Testis (tissue), 2 donors: ENCODE measurements around the gene LUZP2.

ENCODE experiments used
- POLR2A ChIP-seq: fragments of 450-650 bp; IDR thresholded peaks from one replicate; pipeline ENCODE4 v1.6.1; 2017; ENCODE audit warnings: antibody characterized with exemption, mild to moderate bottlenecking, moderate library complexity
- TF ChIP-seq, protein P1 (sequence below), 3 experiments: fragments of 450-650 bp in 2 of 3; fragments of 200-600 bp in 1 of 3; sonication (generic) in 1 of 3; IDR thresholded peaks; one replicate each; pipeline ENCODE4 v1.5.1; 2016 to 2019; ENCODE audit warnings: antibody characterized with exemption in 3 of 3, mild to moderate bottlenecking in 2 of 3, moderate library complexity in 1 of 3

DNA sequence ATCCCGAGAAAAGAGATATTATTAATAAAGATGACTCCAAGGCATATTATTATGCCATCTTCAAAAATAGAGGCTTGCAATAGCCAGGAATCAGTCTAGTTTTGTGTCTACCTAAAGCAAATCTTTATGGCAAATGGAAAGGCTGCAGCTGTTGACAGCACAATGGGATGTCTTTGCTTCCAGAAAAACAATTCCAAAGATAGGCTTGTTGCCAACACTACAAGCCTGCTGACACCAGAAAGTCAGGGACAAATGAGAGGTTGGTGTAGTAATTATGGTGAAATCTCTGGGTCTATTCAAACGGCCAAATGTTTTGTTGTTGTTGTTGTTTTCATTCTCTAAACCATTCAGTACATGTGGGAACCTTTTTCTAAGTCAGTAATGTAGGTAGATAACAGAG, 101.8 kb downstream of the LUZP2 start:
- TF ChIP-seq, protein P1, sequence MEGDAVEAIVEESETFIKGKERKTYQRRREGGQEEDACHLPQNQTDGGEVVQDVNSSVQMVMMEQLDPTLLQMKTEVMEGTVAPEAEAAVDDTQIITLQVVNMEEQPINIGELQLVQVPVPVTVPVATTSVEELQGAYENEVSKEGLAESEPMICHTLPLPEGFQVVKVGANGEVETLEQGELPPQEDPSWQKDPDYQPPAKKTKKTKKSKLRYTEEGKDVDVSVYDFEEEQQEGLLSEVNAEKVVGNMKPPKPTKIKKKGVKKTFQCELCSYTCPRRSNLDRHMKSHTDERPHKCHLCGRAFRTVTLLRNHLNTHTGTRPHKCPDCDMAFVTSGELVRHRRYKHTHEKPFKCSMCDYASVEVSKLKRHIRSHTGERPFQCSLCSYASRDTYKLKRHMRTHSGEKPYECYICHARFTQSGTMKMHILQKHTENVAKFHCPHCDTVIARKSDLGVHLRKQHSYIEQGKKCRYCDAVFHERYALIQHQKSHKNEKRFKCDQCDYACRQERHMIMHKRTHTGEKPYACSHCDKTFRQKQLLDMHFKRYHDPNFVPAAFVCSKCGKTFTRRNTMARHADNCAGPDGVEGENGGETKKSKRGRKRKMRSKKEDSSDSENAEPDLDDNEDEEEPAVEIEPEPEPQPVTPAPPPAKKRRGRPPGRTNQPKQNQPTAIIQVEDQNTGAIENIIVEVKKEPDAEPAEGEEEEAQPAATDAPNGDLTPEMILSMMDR (IDR thresholded peaks at IDR 0.05), result no peak
- TF ChIP-seq POLR2A, result no peak
